ENCODE data around the gene ATP2B1. TPM values are rescaled to one million over a fixed set of nuclear protein-coding genes. Genes with fewer than 3 reads are reported as not detected.
"Not testable (repeated sequence)": the region's sequence is repeated elsewhere in the genome, so short reads cannot be mapped to it uniquely, and the experiment has no call there.

The ATP2B1 gene
- total and polyA plus RNA-seq, 2 donors, result 16.2 to 35.8 TPM

DNA sequence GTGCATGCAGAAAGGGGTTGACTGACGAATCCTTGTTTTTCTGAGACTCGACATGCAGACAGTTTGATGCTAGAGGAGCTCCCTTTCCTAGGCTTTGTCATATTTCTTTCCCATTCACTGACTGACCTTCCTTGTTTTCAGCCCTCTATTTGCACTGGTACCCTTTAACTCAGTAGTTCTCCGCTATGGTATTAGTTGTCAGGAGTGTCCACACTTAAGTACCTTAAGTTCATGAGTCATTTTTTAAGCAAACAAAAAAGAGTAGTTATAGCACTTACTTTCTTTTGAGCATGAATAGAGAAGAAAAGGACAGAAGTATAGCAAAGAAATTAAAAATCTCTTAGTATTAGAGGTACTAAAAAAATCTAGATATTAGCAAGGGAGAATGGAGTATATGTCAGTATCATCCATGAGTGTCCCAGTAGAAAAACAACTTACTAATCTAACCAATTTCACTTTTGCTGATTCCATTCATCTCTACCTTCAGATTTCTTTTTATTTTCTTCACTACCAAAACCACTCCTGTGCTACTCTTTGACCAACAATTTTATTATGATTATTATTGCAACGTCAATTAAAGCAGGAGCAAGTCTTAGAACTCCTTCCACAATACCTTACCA lies 8.3 kb downstream of the ATP2B1 start:
- no peak for DNase-seq (ENCODE audit: low read depth in 6 of 9, low spot score in 9 of 9)
- WGBS, result 98% methylated on average over 4 of the region's 4 CpGs
- Histone ChIP-seq H3K36me3 (ENCODE audit: control insufficient read depth in 2 of 2, insufficient read depth in 2 of 2, low read length in 1 of 2) (no peaks in the 10 kb centered on the region), H3K27me3 (ENCODE audit: control insufficient read depth in 2 of 2, insufficient read depth in 1 of 2, low read length in 1 of 2) (no peaks in the 10 kb centered on the region), H3K27ac (ENCODE audit: low read depth in 1 of 2, low read length in 1 of 2) (no peak overlapping the region), H3K4me3 (ENCODE audit: low read length in 2 of 2) (no peak overlapping the region), H3K4me1 (ENCODE audit: control insufficient read depth in 2 of 2, insufficient read depth in 2 of 2, low read length in 2 of 2) (no peaks in the 10 kb centered on the region), H3K9me3 (ENCODE audit: control insufficient read depth in 2 of 2, insufficient read depth in 1 of 2, low read length in 1 of 2) (no peaks in the 10 kb centered on the region)

DNA sequence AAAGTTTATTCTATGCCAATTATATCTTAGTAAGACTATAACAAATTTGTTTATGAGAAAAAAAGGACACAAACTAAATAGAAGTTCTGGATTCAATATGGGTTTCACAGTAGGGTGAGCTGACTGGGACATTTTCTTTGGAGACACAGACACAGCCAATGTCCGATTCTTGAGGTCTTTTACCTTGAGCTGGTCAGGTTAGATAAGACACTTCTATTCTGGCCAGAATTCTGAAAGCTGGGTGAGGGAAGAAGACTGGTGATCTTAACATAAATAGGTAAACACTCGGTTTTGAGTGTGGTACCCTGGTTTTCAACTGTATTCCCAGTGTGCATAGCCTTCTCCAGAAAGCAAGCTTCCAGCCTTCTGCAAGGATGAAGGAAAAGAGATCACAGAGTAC lies 10.0 kb downstream of the ATP2B1 start:
- Histone ChIP-seq H3K9me3 (ENCODE audit: control insufficient read depth in 2 of 2, insufficient read depth in 1 of 2, low read length in 1 of 2) (no peaks in the 10 kb centered on the region), H3K4me3 (ENCODE audit: low read length in 2 of 2) (no peak overlapping the region), H3K36me3 (ENCODE audit: control insufficient read depth in 2 of 2, insufficient read depth in 2 of 2, low read length in 1 of 2) (no peaks in the 10 kb centered on the region), H3K27ac (ENCODE audit: low read depth in 1 of 2, low read length in 1 of 2) (no peak overlapping the region), H3K27me3 (ENCODE audit: control insufficient read depth in 2 of 2, insufficient read depth in 1 of 2, low read length in 1 of 2) (no peaks in the 10 kb centered on the region), H3K4me1 (ENCODE audit: control insufficient read depth in 2 of 2, insufficient read depth in 2 of 2, low read length in 2 of 2) (no peaks in the 10 kb centered on the region)
- no peak for DNase-seq (ENCODE audit: low read depth in 6 of 9, low spot score in 9 of 9)
- WGBS, result 97% methylated on average over 2 of the region's 2 CpGs

DNA sequence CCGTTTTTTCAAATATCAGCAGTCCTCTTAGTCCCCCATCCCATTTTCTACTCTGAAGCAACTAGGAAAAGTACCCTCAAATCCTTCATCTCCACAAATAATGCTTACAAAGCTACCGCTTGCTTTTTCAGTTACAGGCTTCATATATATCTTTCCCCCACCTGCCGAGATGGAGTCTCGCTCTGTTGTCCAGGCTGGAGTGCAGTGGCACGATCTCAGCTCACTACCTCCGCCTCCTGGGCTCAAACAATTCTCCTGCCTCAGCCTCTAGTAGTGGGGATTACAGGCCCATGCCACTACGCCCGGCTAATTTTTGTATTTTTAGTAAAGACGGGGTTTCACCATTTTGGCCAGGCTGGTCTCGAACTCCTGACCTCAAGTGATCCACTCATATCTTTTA lies 10.9 kb downstream of the ATP2B1 start:
- H3K36me3 ChIP-seq (ENCODE audit: control insufficient read depth in 2 of 2, insufficient read depth in 2 of 2, low read length in 1 of 2); H3K27me3 ChIP-seq (ENCODE audit: control insufficient read depth in 2 of 2, insufficient read depth in 1 of 2, low read length in 1 of 2); H3K27ac ChIP-seq (ENCODE audit: low read depth in 1 of 2, low read length in 1 of 2); H3K9me3 ChIP-seq (ENCODE audit: control insufficient read depth in 2 of 2, insufficient read depth in 1 of 2, low read length in 1 of 2); H3K4me3 ChIP-seq (ENCODE audit: low read length in 2 of 2); H3K4me1 ChIP-seq (ENCODE audit: control insufficient read depth in 2 of 2, insufficient read depth in 2 of 2, low read length in 2 of 2); DNase-seq (ENCODE audit: low read depth in 6 of 9, low spot score in 9 of 9): not testable (repeated sequence)
- 97% methylated on average over 10 of the region's 10 CpGs for WGBS

DNA sequence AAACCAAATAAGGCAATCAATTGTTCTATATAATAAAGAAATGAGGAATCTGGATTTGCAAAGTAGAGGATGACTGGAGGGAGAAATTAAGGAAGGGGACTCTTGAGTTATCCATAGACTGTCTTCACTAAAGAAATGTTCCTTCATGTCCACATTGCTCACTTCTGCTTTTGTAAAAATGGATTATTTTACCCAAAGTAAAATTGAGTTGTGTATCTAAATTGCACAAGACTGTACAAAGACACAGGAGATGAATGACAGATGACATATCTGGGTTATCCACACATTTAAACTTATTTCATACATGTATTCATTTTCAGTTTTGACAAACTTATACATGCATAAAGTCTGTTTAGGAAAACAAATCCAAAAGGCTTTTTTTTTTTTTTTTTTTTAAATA lies 11.3 kb downstream of the ATP2B1 start:
- Histone ChIP-seq H3K36me3 (ENCODE audit: control insufficient read depth in 2 of 2, insufficient read depth in 2 of 2, low read length in 1 of 2) (no peaks in the 10 kb centered on the region), H3K27ac (ENCODE audit: low read depth in 1 of 2, low read length in 1 of 2) (no peak overlapping the region), H3K4me3 (ENCODE audit: low read length in 2 of 2) (no peak overlapping the region), H3K27me3 (ENCODE audit: control insufficient read depth in 2 of 2, insufficient read depth in 1 of 2, low read length in 1 of 2) (no peaks in the 10 kb centered on the region), H3K9me3 (ENCODE audit: control insufficient read depth in 2 of 2, insufficient read depth in 1 of 2, low read length in 1 of 2) (no peaks in the 10 kb centered on the region), H3K4me1 (ENCODE audit: control insufficient read depth in 2 of 2, insufficient read depth in 2 of 2, low read length in 2 of 2) (no peaks in the 10 kb centered on the region)
- no peak for DNase-seq (ENCODE audit: low read depth in 6 of 9, low spot score in 9 of 9)

DNA sequence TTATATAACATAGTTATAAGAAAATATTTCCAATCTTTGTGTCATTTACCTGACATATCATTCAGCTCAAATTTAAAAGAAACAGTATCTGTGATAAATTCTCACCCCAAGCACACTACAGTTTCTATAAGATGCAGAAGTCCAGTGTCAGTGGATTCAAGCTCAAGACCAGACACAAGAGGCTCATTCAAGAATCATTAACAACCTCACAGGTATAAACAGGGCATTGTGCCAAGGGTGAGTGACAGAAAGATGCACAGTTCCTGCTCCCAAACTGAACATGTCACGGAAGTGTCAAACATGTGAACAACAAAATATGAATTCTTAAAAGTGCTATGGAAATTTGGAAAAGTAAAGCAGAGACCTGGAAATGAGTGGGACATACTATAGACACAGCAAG lies 12.8 kb downstream of the ATP2B1 start:
- Histone ChIP-seq H3K27ac (ENCODE audit: low read depth in 1 of 2, low read length in 1 of 2) (no peak overlapping the region), H3K4me1 (ENCODE audit: control insufficient read depth in 2 of 2, insufficient read depth in 2 of 2, low read length in 2 of 2) (no peaks in the 10 kb centered on the region), H3K4me3 (ENCODE audit: low read length in 2 of 2) (no peak overlapping the region), H3K9me3 (ENCODE audit: control insufficient read depth in 2 of 2, insufficient read depth in 1 of 2, low read length in 1 of 2) (no peaks in the 10 kb centered on the region), H3K36me3 (ENCODE audit: control insufficient read depth in 2 of 2, insufficient read depth in 2 of 2, low read length in 1 of 2) (no peaks in the 10 kb centered on the region), H3K27me3 (ENCODE audit: control insufficient read depth in 2 of 2, insufficient read depth in 1 of 2, low read length in 1 of 2) (no peaks in the 10 kb centered on the region)
- WGBS, result 95% methylated on average over 1 of the region's 1 CpG
- no peak for DNase-seq (ENCODE audit: low read depth in 6 of 9, low spot score in 9 of 9)

DNA sequence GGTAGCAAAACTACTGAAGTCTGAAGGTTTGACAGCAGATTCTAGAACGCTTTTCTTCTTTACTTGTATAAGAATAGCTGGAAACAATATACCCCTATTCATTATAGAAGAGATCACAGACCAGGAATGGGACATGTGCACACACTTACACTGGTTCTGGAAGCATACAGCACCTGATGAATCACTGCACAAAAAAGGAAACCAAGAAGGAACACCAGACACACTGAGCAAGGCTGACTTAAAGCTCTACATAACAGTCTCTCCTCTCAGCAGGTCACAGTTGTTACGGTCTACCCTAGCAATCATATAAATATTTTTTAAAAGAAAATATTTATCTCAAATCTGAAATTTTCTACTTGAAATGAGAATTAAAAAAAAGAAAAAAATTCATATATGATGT lies 13.5 kb downstream of the ATP2B1 start:
- no peak for DNase-seq (ENCODE audit: low read depth in 6 of 9, low spot score in 9 of 9)
- no peaks in the 10 kb centered on the region for H3K4me1 ChIP-seq (ENCODE audit: control insufficient read depth in 2 of 2, insufficient read depth in 2 of 2, low read length in 2 of 2)
- no peaks in the 10 kb centered on the region for H3K27me3 ChIP-seq (ENCODE audit: control insufficient read depth in 2 of 2, insufficient read depth in 1 of 2, low read length in 1 of 2)
- H3K36me3 ChIP-seq (ENCODE audit: control insufficient read depth in 2 of 2, insufficient read depth in 2 of 2, low read length in 1 of 2), result no peaks in the 10 kb centered on the region
- H3K9me3 ChIP-seq (ENCODE audit: control insufficient read depth in 2 of 2, insufficient read depth in 1 of 2, low read length in 1 of 2), result no peaks in the 10 kb centered on the region
- H3K4me3 ChIP-seq (ENCODE audit: low read length in 2 of 2), result no peak overlapping the region
- 98% methylated on average over 2 of the region's 2 CpGs for WGBS
- H3K27ac ChIP-seq (ENCODE audit: low read depth in 1 of 2, low read length in 1 of 2), result no peak overlapping the region

DNA sequence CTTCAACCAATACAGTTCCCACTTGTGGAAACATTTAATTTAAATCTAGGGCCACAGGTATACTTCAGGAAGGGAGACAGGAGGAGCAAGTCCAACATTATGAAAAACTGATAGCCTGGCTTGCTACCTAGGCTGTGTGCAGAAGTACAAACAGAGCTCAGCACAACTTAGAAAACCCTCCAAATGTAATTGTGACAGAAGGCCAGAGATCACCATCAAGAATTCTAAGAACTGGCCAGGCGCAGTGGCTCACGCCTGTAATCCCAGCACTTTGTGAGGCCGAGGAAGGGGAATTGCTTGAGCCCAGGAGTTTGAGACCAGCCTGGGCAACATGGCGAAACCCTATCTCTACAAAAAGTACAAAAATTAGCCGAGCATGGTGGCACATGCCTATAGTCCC lies 14.1 kb downstream of the ATP2B1 start:
- no peak for DNase-seq (ENCODE audit: low read depth in 6 of 9, low spot score in 9 of 9)
- Histone ChIP-seq H3K36me3 (ENCODE audit: control insufficient read depth in 2 of 2, insufficient read depth in 2 of 2, low read length in 1 of 2) (no peaks in the 10 kb centered on the region), H3K27ac (ENCODE audit: low read depth in 1 of 2, low read length in 1 of 2) (no peak overlapping the region), H3K27me3 (ENCODE audit: control insufficient read depth in 2 of 2, insufficient read depth in 1 of 2, low read length in 1 of 2) (no peaks in the 10 kb centered on the region), H3K9me3 (ENCODE audit: control insufficient read depth in 2 of 2, insufficient read depth in 1 of 2, low read length in 1 of 2) (no peaks in the 10 kb centered on the region), H3K4me3 (ENCODE audit: low read length in 2 of 2) (no peak overlapping the region), H3K4me1 (ENCODE audit: control insufficient read depth in 2 of 2, insufficient read depth in 2 of 2, low read length in 2 of 2) (no peaks in the 10 kb centered on the region)
- 99% methylated on average over 5 of the region's 5 CpGs for WGBS

DNA sequence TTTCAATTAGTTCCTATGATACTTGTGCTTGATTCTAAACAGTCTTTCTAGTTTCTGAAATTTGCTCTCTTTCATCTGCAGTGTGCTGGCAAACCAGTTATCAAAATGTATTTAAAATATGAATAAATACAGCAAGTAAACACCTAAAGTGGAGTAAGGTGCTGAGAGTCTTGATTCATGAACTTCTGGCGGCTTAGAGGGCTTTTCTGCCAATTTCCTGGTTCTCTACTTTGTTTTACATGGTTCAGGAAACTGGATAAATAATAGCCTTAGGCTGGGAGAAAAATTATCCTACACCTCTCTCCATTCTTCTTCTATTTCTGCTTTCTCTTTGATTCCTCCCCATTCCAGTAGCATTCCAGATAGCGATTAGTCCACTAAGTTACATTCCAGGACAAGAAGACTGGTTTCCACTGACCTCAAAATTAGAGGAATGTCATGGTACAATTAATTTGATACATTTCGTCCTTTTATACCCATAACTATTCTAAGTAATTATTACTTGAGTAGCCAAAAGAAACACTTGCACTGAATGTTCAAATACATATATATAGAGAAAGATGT lies 14.9 kb downstream of the ATP2B1 start:
- DNase-seq (ENCODE audit: low read depth in 6 of 9, low spot score in 9 of 9), result no peak
- no peaks in the 10 kb centered on the region for H3K4me1 ChIP-seq (ENCODE audit: control insufficient read depth in 2 of 2, insufficient read depth in 2 of 2, low read length in 2 of 2)
- H3K27me3 ChIP-seq (ENCODE audit: control insufficient read depth in 2 of 2, insufficient read depth in 1 of 2, low read length in 1 of 2), result no peaks in the 10 kb centered on the region
- 97% methylated on average over 3 of the region's 3 CpGs for WGBS
- no peaks in the 10 kb centered on the region for H3K36me3 ChIP-seq (ENCODE audit: control insufficient read depth in 2 of 2, insufficient read depth in 2 of 2, low read length in 1 of 2)
- no peak overlapping the region for H3K4me3 ChIP-seq (ENCODE audit: low read length in 2 of 2)
- H3K9me3 ChIP-seq (ENCODE audit: control insufficient read depth in 2 of 2, insufficient read depth in 1 of 2, low read length in 1 of 2), result no peaks in the 10 kb centered on the region
- H3K27ac ChIP-seq (ENCODE audit: low read depth in 1 of 2, low read length in 1 of 2), result no peak overlapping the region

DNA sequence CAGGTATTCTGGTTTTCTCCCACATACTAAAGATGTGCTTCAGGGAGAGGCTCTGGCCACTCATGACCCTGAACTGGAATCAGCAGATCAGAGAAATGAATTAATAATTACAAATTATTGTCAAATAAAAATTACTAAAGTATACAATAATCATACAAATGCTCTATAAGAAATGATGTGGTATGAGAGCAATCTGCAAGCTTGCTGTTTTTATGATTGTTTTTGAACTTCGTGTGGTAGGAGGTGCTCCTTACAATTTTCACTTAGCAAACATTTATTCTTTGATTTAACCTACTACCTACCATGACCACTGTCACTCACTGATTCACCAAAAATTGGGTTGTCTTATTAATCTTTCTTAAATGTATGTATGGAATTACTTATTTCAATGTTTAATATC lies 16.2 kb downstream of the ATP2B1 start:
- H3K9me3 ChIP-seq (ENCODE audit: control insufficient read depth in 2 of 2, insufficient read depth in 1 of 2, low read length in 1 of 2), result no peaks in the 10 kb centered on the region
- no peaks in the 10 kb centered on the region for H3K27me3 ChIP-seq (ENCODE audit: control insufficient read depth in 2 of 2, insufficient read depth in 1 of 2, low read length in 1 of 2)
- WGBS, result 95% methylated on average over 1 of the region's 1 CpG
- DNase-seq (ENCODE audit: low read depth in 6 of 9, low spot score in 9 of 9), result no peak
- no peaks in the 10 kb centered on the region for H3K36me3 ChIP-seq (ENCODE audit: control insufficient read depth in 2 of 2, insufficient read depth in 2 of 2, low read length in 1 of 2)
- H3K4me3 ChIP-seq (ENCODE audit: low read length in 2 of 2), result no peak overlapping the region
- no peak overlapping the region for H3K27ac ChIP-seq (ENCODE audit: low read depth in 1 of 2, low read length in 1 of 2)
- H3K4me1 ChIP-seq (ENCODE audit: control insufficient read depth in 2 of 2, insufficient read depth in 2 of 2, low read length in 2 of 2), result no peaks in the 10 kb centered on the region
